Body of pancreas (tissue), 4 donors: ENCODE measurements around the gene TMEM187.

ENCODE experiments used
- CTCF ChIP-seq, 7 experiments: fragments of 450-650 bp in 4 of 7; fragments of 200-600 bp in 3 of 7; sonication (generic) in 3 of 7; IDR thresholded peaks; one replicate each; pipeline ENCODE4 v1.5.1; 2016 to 2019; ENCODE audit warnings: antibody characterized with exemption in 7 of 7
- POLR2A ChIP-seq, 3 donors: fragments of 450-650 bp; IDR thresholded peaks; one replicate each; pipeline ENCODE4 v1.6.1; 2016; ENCODE audit warnings: antibody characterized with exemption in 3 of 3, mild to moderate bottlenecking in 2 of 3

- TF ChIP-seq CTCF (IDR thresholded peaks at IDR 0.05) (no peak), POLR2A (IDR thresholded peaks at IDR 0.05) (no peak)
Measured at GRCh38 chrX:153954558-153955227, 17.9 kb upstream of the TMEM187 start.
